Measurements from ENCODE around the gene MUC22.

Gene MUC22

GRCh38 chr6:30979141-30979540 lies 31.1 kb upstream of the MUC22 start:
- Histone ChIP-seq H3K4me1 (ENCODE audit: control insufficient read depth, insufficient read depth, low read length) (peaks cover 4% of the 10 kb centered on the region), H3K27me3 (ENCODE audit: control insufficient read depth, insufficient read depth, low read length) (no peaks in the 10 kb centered on the region), H3K36me3 (ENCODE audit: control insufficient read depth, insufficient read depth, low read length) (no peaks in the 10 kb centered on the region), H3K9me3 (ENCODE audit: control insufficient read depth, insufficient read depth, low read length) (no peaks in the 10 kb centered on the region), H3K9ac (ENCODE audit: low read depth, low read length) (no peak overlapping the region), H3K4me3 (ENCODE audit: low read depth, low read length) (no peak overlapping the region)

DNA sequence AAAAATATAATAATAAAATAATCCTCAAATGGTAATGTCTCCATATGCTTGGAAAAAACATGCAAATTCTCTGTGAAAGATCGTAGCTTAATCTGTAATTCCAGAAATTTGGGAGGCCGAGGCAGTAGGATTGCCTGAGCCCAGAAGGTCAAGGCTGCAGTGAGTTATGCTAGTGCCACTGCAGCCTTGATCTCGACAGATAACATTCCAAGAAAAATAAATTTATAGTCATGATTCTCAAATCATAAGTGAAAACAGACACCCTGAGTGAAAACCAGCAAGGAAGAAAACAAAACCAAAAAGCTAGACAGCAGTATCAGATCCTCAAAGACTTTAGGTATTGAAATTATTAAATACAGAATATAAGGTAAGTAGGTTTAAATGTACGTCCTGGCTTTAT lies 30.6 kb upstream of the MUC22 start:
- H3K36me3 ChIP-seq (ENCODE audit: control insufficient read depth, insufficient read depth, low read length) = no peaks in the 10 kb centered on the region
- peaks cover 4% of the 10 kb centered on the region for H3K4me1 ChIP-seq (ENCODE audit: control insufficient read depth, insufficient read depth, low read length)
- H3K9ac ChIP-seq (ENCODE audit: low read depth, low read length) = no peak overlapping the region
- H3K27me3 ChIP-seq (ENCODE audit: control insufficient read depth, insufficient read depth, low read length) = no peaks in the 10 kb centered on the region
- no peaks in the 10 kb centered on the region for H3K9me3 ChIP-seq (ENCODE audit: control insufficient read depth, insufficient read depth, low read length)
- H3K4me3 ChIP-seq (ENCODE audit: low read depth, low read length) = no peak overlapping the region

DNA sequence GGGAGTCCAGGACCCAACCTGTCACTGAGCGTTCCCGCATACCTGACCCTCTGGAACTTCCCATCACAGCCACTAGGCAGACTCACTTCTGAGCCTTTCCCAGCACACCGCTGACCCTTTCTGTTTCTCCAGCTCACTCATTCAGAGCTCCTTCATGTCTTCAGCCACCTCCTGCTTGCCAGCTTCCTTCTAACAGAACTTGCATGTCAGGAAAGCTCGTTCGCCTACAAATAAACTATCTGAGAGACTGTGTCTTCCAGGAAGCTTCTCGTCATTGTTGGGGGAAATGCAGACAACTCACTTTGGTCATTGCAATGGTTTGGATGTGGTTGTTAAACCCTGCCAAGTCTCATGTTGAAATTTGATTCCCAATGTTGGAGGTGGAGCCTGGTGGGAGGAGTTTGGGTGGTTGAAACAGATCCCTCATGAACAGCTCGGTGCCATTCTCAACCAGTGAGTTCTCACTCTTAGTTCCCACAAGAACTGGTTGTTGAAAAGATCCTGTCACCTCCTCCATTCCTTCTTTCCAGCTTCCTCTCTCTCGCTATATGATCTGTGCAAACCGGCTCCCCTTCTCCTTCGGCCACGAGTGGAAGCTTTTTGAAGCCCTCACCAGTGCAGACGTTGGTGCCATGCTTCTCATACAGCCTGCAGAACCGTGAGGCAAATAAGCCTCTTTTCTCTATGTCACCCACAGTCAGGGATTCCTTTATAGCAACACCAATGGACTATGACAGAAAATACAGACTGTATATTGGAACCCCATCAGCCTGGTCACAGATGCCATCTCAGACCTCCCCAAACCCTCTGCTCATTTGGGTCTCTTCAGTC lies 28.1 kb upstream of the MUC22 start:
- Histone ChIP-seq H3K27me3 (ENCODE audit: control insufficient read depth, insufficient read depth, low read length) (no peaks in the 10 kb centered on the region), H3K4me3 (ENCODE audit: low read depth, low read length) (peak overlapping the region; percentile 19), H3K9ac (ENCODE audit: low read depth, low read length) (no peak overlapping the region), H3K36me3 (ENCODE audit: control insufficient read depth, insufficient read depth, low read length) (no peaks in the 10 kb centered on the region), H3K9me3 (ENCODE audit: control insufficient read depth, insufficient read depth, low read length) (no peaks in the 10 kb centered on the region), H3K4me1 (ENCODE audit: control insufficient read depth, insufficient read depth, low read length) (peaks cover 4% of the 10 kb centered on the region)

DNA sequence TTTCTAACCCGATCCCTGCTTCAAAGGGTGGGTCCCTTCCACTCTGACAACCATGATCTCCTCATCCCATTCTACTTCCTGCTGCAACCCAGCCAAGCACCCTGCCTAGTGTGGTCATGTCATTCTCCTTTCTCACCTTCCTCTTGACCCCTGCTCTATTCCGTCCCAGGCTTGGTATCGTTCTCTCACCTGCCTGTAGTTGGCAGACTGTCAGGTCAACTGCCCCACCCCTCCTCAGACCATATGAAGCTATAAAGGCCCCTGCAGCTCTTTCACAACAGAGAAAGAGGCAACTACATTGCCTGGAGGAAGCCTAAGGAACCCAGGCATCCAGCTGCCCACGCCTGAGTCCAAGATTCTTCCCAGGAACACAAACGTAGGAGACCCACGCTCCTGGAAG lies 26.8 kb upstream of the MUC22 start, which contains the start of gene MUC21:
TSS of gene MUC21 (plus strand) at position 280 of the 400 bp plus-strand sequence. CDS start 241 bp downstream, outside the sequence.
- Histone ChIP-seq H3K36me3 (ENCODE audit: control insufficient read depth, insufficient read depth, low read length) (no peaks in the 10 kb centered on the region), H3K9me3 (ENCODE audit: control insufficient read depth, insufficient read depth, low read length) (no peaks in the 10 kb centered on the region), H3K27me3 (ENCODE audit: control insufficient read depth, insufficient read depth, low read length) (no peaks in the 10 kb centered on the region), H3K9ac (ENCODE audit: low read depth, low read length) (no peak within 1 kb of the TSS), H3K4me3 (ENCODE audit: low read depth, low read length) (no peak within 1 kb of the TSS), H3K4me1 (ENCODE audit: control insufficient read depth, insufficient read depth, low read length) (peaks cover 4% of the 10 kb centered on the region)

GRCh38 chr6:30985490-30985889 lies 24.8 kb upstream of the MUC22 start:
- no peaks in the 10 kb centered on the region for H3K9me3 ChIP-seq (ENCODE audit: control insufficient read depth, insufficient read depth, low read length)
- no peaks in the 10 kb centered on the region for H3K36me3 ChIP-seq (ENCODE audit: control insufficient read depth, insufficient read depth, low read length)
- no peak overlapping the region for H3K9ac ChIP-seq (ENCODE audit: low read depth, low read length)
- no peak overlapping the region for H3K4me3 ChIP-seq (ENCODE audit: low read depth, low read length)
- H3K27me3 ChIP-seq (ENCODE audit: control insufficient read depth, insufficient read depth, low read length) = peaks cover 2% of the 10 kb centered on the region
- H3K4me1 ChIP-seq (ENCODE audit: control insufficient read depth, insufficient read depth, low read length) = peaks cover 7% of the 10 kb centered on the region

DNA sequence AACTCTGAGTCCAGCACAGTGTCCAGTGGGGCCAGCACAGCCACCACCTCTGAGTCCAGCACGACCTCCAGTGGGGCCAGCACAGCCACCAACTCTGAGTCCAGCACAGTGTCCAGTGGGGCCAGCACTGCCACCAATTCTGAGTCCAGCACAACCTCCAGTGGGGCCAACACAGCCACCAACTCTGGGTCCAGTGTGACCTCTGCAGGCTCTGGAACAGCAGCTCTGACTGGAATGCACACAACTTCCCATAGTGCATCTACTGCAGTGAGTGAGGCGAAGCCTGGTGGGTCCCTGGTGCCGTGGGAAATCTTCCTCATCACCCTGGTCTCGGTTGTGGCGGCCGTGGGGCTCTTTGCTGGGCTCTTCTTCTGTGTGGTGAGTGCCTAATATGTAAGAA lies 23.0 kb upstream of the MUC22 start:
- no peaks in the 10 kb centered on the region for H3K36me3 ChIP-seq (ENCODE audit: control insufficient read depth, insufficient read depth, low read length)
- H3K27me3 ChIP-seq (ENCODE audit: control insufficient read depth, insufficient read depth, low read length) = peaks cover 2% of the 10 kb centered on the region
- H3K9me3 ChIP-seq (ENCODE audit: control insufficient read depth, insufficient read depth, low read length) = no peaks in the 10 kb centered on the region
- H3K4me1 ChIP-seq (ENCODE audit: control insufficient read depth, insufficient read depth, low read length) = peaks cover 9% of the 10 kb centered on the region
- H3K4me3 ChIP-seq (ENCODE audit: low read depth, low read length) = no peak overlapping the region
- no peak overlapping the region for H3K9ac ChIP-seq (ENCODE audit: low read depth, low read length)

- H3K36me3 ChIP-seq (ENCODE audit: control insufficient read depth, insufficient read depth, low read length) = no peaks in the 10 kb centered on the region
- peaks cover 6% of the 10 kb centered on the region for H3K4me1 ChIP-seq (ENCODE audit: control insufficient read depth, insufficient read depth, low read length)
- H3K4me3 ChIP-seq (ENCODE audit: low read depth, low read length) = no peak overlapping the region
- no peak overlapping the region for H3K9ac ChIP-seq (ENCODE audit: low read depth, low read length)
- H3K9me3 ChIP-seq (ENCODE audit: control insufficient read depth, insufficient read depth, low read length) = no peaks in the 10 kb centered on the region
- H3K27me3 ChIP-seq (ENCODE audit: control insufficient read depth, insufficient read depth, low read length) = peaks cover 2% of the 10 kb centered on the region
Observed at GRCh38 chr6:30988209-30988825, 22.0 kb upstream of the MUC22 start.

DNA sequence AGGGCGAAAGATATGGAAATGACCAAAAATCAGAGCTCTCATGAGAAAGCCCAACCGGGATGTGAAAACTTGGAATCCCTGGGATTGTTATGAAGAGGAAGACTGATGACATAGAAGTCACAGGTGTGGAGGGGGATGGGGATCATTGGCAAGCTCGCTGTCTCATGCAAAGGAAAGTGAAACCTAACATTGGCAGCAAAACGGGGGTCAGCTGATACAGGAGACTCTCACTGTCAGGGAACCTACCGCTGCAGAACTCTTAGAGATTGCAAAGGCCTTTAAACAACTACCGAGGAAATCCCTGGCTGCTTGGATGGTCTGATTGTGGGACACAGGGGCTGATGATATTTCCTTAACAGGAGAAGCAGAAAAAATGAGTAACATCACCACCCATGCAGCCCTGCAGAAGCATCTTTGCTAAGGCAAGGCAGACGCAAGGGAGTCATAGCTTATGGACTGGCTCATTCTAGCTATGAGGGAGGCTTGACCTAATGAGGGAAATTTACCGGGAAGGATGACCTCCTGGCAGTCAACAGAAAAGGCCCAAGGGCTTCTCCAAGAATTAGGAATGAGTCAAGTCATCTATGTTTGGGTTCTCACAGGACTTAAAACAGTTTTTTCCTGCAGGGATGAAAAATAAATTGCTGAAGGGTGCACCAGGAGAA lies 19.7 kb upstream of the MUC22 start:
- peaks cover 3% of the 10 kb centered on the region for H3K9me3 ChIP-seq (ENCODE audit: control insufficient read depth, insufficient read depth, low read length)
- no peak overlapping the region for H3K9ac ChIP-seq (ENCODE audit: low read depth, low read length)
- H3K36me3 ChIP-seq (ENCODE audit: control insufficient read depth, insufficient read depth, low read length) = no peaks in the 10 kb centered on the region
- H3K4me1 ChIP-seq (ENCODE audit: control insufficient read depth, insufficient read depth, low read length) = peaks cover 6% of the 10 kb centered on the region
- H3K27me3 ChIP-seq (ENCODE audit: control insufficient read depth, insufficient read depth, low read length) = peaks cover 2% of the 10 kb centered on the region
- no peak overlapping the region for H3K4me3 ChIP-seq (ENCODE audit: low read depth, low read length)

GRCh38 chr6:30991891-30992290 lies 18.4 kb upstream of the MUC22 start:
- H3K9me3 ChIP-seq (ENCODE audit: control insufficient read depth, insufficient read depth, low read length) = peaks cover 3% of the 10 kb centered on the region
- H3K4me1 ChIP-seq (ENCODE audit: control insufficient read depth, insufficient read depth, low read length) = peaks cover 6% of the 10 kb centered on the region
- H3K27me3 ChIP-seq (ENCODE audit: control insufficient read depth, insufficient read depth, low read length) = peaks cover 2% of the 10 kb centered on the region
- no peak overlapping the region for H3K4me3 ChIP-seq (ENCODE audit: low read depth, low read length)
- H3K9ac ChIP-seq (ENCODE audit: low read depth, low read length) = no peak overlapping the region
- H3K36me3 ChIP-seq (ENCODE audit: control insufficient read depth, insufficient read depth, low read length) = no peaks in the 10 kb centered on the region

GRCh38 chr6:30997301-30997700 lies 13.0 kb upstream of the MUC22 start:
- peaks cover 3% of the 10 kb centered on the region for H3K9me3 ChIP-seq (ENCODE audit: control insufficient read depth, insufficient read depth, low read length)
- H3K27me3 ChIP-seq (ENCODE audit: control insufficient read depth, insufficient read depth, low read length) = no peaks in the 10 kb centered on the region
- no peaks in the 10 kb centered on the region for H3K4me1 ChIP-seq (ENCODE audit: control insufficient read depth, insufficient read depth, low read length)
- H3K4me3 ChIP-seq (ENCODE audit: low read depth, low read length) = no peak overlapping the region
- H3K36me3 ChIP-seq (ENCODE audit: control insufficient read depth, insufficient read depth, low read length) = no peaks in the 10 kb centered on the region
- H3K9ac ChIP-seq (ENCODE audit: low read depth, low read length) = no peak overlapping the region

DNA sequence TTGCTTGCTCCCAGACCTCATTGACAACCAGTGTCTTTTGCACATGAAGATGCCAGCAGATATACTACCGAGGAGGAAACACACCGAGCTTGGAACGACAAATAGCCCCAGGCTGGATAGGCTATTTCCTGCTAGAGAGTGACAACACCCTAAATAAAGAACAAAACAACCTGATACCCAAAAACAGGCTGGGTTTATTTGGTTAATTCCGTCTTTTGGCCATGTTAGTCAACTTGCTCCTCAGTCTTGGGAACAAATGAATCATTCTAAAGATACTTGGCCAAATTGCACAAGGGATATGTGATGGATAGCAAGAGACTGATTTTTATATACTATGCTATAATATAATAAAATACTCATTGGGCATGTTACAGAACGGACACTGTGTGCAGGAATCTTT lies 11.5 kb upstream of the MUC22 start:
- H3K4me1 ChIP-seq (ENCODE audit: control insufficient read depth, insufficient read depth, low read length) = no peaks in the 10 kb centered on the region
- no peak overlapping the region for H3K4me3 ChIP-seq (ENCODE audit: low read depth, low read length)
- no peak overlapping the region for H3K9ac ChIP-seq (ENCODE audit: low read depth, low read length)
- H3K36me3 ChIP-seq (ENCODE audit: control insufficient read depth, insufficient read depth, low read length) = no peaks in the 10 kb centered on the region
- H3K9me3 ChIP-seq (ENCODE audit: control insufficient read depth, insufficient read depth, low read length) = peaks cover 2% of the 10 kb centered on the region
- H3K27me3 ChIP-seq (ENCODE audit: control insufficient read depth, insufficient read depth, low read length) = no peaks in the 10 kb centered on the region

All from iPS-15b (cell line).